HG02852 (cell line): ENCODE data around the gene TUBA8.
"Not testable (repeated sequence)": the region's sequence is repeated elsewhere in the genome, so short reads cannot be mapped to it uniquely, and the experiment has no call there.

Source experiments
- ATAC-seq: cut with Tn5 transposase; IDR thresholded peaks from one replicate; pipeline ENCODE4 v1.9.1; 2021; ENCODE audit warnings: mild to moderate bottlenecking, moderate library complexity; ENCODE audit not compliant: unreplicated experiment

TUBA8 gene

GRCh38 chr22:18123476-18124025 lies 12.9 kb downstream of the TUBA8 start:
- ATAC-seq = not testable (repeated sequence)

GRCh38 chr22:18126606-18127005 lies 16.0 kb downstream of the TUBA8 start:
- no peak for ATAC-seq

DNA sequence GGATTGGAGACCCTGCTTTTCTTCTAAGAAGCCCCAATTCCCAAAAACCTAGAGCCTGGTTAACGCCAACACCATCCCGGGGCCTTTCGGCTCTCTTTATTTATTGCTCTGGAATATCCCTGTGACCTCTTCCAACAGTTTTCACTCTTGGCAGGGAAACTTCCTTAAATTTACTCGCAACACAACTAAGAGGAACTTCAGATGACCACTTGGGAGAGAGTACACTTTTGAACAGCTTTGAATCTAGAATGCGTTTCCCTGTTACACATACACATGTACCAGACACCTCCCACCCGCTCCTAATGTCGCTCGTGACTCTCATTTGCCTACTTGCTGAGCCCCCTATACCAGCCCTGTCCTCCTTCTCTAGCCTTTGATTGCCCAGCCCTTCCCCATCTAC lies 19.4 kb downstream of the TUBA8 start:
- no peak for ATAC-seq

- no peak for ATAC-seq
Observed at GRCh38 chr22:18130699-18131429, 20.3 kb downstream of the TUBA8 start.

- ATAC-seq = no peak
Observed at GRCh38 chr22:18133452-18133851, 22.8 kb downstream of the TUBA8 start.

DNA sequence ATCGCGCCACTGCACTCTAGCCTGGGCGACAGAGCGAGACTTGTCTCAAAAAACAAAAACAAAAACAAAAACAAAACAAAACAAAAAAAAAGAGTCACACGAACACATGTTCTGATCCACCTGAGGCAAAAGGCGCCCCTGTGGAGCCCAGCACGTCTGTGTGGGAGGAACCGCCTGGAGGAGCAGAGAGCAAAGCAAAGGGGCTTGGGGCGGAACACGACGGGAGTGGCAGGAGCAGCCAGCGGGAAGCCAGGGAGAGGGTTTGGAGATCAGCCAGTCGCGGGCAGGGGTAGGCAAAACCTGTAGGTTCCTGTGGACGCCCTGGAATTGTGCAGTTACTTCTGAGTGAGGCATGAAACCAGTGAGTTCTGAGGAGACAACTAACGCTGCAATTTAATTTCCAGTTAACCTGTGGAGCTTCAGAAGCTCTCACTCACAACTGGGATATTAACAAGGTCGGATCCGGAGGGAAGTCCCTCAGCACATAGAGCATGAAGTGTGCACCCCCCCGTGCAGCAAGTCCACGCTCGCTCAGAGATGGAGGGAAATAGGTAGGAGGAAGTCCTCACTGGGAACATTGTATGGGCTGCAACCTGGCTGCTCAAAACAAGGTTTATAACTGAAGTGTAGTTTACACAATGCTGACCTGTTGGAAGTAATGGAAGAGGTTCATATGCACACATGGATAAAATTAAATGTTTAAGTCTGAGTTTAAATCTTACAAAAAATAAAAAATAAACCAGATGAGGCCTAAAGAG lies 26.1 kb downstream of the TUBA8 start:
- ATAC-seq = no peak

DNA sequence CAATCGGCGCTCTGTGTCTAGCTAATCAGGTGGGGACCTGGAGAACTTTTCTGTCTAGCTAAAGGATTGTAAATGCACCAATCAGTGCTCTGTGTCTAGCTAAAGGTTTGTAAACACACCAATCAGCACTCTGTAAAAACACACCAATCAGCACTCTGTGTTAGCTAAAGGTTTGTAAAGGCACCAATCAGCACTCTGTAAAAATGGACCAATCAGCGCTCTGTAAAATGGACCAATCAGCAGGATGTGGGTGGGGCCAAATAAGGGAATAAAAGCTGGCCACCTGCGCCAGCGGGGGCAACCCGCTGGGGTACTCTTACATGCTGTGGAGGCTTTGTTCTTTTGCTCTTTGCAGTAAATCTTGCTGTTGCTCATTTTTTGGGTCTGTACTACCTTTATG lies 30.4 kb downstream of the TUBA8 start:
- not testable (repeated sequence) for ATAC-seq

DNA sequence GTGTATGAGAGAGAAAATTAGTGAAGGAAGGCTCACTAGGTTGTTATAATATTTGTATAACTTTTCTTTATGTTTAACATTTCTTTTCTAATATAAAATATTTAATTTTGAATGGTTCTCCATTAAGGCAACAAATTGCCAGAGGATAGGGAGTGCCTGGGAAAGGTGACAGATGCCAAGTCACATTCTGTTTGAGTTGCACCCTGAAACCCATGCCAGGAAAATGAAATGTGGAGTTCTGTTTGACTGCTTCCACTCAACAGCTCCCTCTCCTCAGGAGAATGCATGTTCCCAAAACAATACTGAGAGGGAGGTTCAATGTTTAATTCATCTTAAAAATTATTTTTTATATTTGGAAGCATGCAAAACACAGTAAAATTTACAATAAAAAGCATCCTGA lies 33.5 kb downstream of the TUBA8 start:
- ATAC-seq = no peak

GRCh38 chr22:18145676-18146388 lies 35.2 kb downstream of the TUBA8 start:
- ATAC-seq = no peak

- no peak for ATAC-seq
Observed at GRCh38 chr22:18146389-18146753, 35.8 kb downstream of the TUBA8 start.

- ATAC-seq = no peak
Observed at GRCh38 chr22:18147791-18148190, 37.2 kb downstream of the TUBA8 start.

DNA sequence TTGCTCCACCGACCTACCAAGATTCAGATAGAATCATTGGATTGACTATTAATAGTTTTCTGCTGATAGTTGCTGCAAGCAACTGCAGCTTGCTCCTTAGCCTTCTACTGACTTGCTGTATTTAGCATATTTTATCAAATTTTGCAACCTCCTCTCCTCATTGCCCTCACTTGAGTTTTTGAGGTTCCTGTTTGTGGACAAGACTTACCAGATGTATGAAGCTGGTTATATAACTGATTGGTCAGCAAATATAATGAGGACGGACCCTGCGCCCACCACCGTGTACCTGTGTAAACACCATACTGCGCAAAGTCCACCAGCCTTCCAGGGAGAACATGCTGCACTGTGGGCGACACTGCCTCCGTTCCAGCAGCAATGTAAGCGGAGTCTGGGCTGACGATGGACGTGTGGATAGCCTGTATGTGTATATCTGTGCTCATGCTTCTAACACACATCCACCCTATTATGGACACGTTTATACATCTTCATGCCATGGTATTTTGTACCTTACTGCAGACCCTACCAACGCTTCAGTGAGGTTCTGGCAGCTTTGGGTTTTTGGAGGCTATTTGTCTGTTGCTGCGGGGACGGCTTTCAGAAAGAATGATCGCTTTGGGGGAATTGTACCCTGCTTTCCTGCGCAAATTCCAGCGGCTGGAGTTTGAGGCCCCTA lies 37.8 kb downstream of the TUBA8 start:
- ATAC-seq = no peak

- no peak for ATAC-seq
Observed at GRCh38 chr22:18152519-18152918, 41.9 kb downstream of the TUBA8 start.

DNA sequence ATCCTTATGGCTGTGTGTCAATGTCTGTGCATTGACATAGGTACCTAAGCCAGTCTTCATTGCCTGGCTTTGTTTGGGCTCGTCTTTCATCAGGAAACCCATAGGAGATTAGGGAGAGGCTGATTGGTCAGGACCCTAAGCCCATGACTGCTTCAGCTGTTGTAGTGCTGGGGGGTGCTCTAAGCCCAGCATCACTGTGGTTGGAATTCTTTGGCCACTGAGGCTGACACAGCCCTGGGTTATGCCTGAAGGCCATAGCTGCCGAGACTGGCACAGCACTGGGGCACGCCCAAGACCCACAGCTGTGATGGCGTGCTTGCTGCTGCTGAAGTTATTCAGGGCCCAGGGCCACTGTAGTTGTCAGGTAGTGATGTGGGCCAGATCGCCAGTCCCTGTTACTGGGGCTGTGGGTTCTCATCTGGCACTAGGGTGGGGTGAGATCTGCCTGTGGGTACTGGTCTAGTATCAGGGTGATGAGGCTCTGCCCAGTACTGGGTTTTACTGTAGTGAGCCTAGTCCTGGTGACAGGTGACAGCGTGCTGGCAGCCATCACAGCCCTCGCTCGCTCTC lies 44.3 kb downstream of the TUBA8 start:
- no peak for ATAC-seq

DNA sequence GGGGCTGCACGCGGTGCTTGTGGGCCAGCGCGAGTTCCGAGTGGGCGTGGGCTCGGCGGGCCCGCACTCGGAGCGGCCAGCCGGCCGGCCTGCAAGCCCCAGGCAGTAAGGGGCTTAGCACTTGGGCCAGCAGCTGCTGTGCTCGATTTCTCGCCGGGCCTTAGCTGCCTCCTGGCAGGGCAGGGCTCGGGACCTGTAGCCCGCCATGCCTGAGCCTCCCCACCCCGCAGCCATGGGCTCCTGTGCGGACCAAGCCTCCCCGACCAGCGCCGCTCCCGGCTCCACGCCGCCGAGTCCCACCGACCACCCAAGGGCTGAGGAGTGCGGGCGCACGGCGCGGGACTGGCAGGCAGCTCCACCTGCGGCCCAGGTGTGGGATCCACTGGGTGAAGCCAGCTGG lies 44.9 kb downstream of the TUBA8 start:
- ATAC-seq = not testable (repeated sequence)

DNA sequence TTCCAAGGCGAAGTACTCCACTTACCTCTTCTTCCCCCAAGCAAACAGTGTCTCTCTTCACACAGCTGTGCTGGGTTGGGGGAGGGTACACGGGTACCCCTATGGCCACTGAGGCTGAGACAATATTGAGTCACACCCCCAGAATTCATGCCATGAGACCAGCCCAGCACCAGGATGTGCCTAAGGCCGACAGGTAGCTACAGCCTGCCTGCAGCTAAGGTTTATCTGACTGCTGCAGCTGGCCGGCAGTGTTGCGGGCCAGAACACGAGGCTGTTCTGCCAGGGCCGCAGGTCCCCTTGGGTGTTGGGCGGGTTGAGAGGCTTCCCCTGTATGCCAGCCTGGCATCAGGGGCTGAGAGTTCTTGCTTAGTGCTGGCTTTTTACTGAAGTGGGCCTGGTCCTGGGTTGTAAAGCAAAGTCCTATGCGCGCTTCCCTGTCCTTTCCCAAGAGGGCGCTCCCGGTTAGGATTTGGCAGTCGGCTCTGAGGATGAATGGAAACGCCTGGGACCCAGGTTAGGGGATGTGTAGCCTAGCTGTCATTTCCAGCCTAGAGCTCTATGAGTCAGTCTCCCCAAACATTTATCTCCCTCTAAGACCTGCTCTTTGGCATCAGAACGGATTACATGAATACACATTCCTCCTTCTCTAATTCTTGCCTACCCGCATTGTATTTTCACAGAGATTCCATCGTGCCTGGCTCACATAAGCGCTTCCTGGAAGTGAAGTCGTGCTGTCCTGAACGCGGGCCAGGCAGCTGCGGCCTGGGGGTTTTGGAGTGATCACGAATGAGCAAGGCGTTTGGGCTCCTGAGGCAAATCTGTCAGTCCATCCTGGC lies 46.5 kb downstream of the TUBA8 start:
- no peak for ATAC-seq

DNA sequence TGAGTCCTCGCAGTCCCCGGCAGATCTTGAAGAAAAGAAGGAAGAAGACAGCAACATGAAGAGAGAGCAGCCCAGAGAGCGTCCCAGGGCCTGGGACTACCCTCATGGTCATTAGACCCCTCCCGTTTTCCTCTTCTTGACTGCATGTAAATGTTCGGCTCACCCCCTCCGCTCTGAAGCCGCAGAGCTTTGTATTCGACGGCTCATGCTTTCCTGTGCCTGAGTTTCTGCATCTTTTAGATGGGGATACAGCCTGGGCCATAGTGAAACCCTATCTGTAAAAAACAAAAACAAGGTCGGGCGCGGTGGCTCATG lies 47.1 kb downstream of the TUBA8 start:
- ATAC-seq = no peak

GRCh38 chr22:18160641-18161040 lies 50.0 kb downstream of the TUBA8 start:
- ATAC-seq = not testable (repeated sequence)

GRCh38 chr22:18163843-18164242 lies 53.2 kb downstream of the TUBA8 start:
- peak; percentile 75 for ATAC-seq

GRCh38 chr22:18164584-18164983 lies 54.0 kb downstream of the TUBA8 start:
- ATAC-seq = not testable (repeated sequence)
